Ovary (tissue), 3 donors: ENCODE data around the gene LRRK2.

Source experiments
- POLR2A ChIP-seq: fragments of 450-650 bp; IDR thresholded peaks from one replicate; pipeline ENCODE4 v1.6.1; 2017; ENCODE audit warnings: antibody characterized with exemption, mild to moderate bottlenecking, moderate library complexity
- TF ChIP-seq, protein P1 (sequence below), 3 donors: fragments of 450-650 bp in 2 of 3; fragments of 200-600 bp in 1 of 3; IDR thresholded peaks; one replicate each; pipeline versions ENCODE4 v1.5.1 to v1.8.0; 2016 to 2022; ENCODE audit warnings: antibody characterized with exemption in 3 of 3, mild to moderate bottlenecking in 1 of 3
- donor health status: DM: no; HTN: no; CAD: no.

DNA sequence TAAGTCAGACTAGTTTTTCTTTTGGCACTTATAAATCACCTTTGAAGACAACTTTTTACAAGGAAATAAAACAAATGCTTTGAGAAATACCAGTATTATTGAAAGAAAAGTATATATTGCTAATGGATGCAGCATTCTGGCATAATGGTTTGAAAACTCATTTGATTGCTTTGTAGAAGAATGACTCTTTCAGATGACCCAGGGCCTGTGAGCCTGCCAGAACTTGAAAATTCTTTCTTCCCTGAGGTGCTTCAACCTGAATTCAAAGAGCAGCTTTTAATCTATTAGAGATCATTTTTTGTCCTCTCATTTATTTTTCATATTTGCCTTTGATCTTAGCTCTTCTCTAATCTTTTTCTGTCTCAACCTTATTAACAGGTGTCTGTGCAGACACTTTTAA is 87.4 kb downstream of the LRRK2 start:
- TF ChIP-seq, protein P1, sequence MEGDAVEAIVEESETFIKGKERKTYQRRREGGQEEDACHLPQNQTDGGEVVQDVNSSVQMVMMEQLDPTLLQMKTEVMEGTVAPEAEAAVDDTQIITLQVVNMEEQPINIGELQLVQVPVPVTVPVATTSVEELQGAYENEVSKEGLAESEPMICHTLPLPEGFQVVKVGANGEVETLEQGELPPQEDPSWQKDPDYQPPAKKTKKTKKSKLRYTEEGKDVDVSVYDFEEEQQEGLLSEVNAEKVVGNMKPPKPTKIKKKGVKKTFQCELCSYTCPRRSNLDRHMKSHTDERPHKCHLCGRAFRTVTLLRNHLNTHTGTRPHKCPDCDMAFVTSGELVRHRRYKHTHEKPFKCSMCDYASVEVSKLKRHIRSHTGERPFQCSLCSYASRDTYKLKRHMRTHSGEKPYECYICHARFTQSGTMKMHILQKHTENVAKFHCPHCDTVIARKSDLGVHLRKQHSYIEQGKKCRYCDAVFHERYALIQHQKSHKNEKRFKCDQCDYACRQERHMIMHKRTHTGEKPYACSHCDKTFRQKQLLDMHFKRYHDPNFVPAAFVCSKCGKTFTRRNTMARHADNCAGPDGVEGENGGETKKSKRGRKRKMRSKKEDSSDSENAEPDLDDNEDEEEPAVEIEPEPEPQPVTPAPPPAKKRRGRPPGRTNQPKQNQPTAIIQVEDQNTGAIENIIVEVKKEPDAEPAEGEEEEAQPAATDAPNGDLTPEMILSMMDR (IDR thresholded peaks at IDR 0.05): no peak
- TF ChIP-seq POLR2A: no peak
